Parathyroid adenoma (tissue), 2 donors: Measurements from ENCODE around the gene AOAH.

Experiments used
- H2AFZ ChIP-seq: fragments of 300-600 bp; sonication (generic); one replicate; pipeline ENCODE4 v1.7.0; 2017; ENCODE audit warnings: antibody characterized with exemption, mild to moderate bottlenecking
- H3K27ac ChIP-seq: fragments of 300-600 bp; sonication (generic); one replicate; pipeline ENCODE4 v1.7.0; 2017
- H3K27me3 ChIP-seq: fragments of 300-600 bp; sonication (generic); one replicate; pipeline ENCODE4 v1.7.0; 2017; ENCODE audit warnings: low read length; ENCODE audit not compliant: control insufficient read depth, insufficient read depth
- H3K36me3 ChIP-seq: fragments of 300-600 bp; sonication (generic); one replicate; pipeline ENCODE4 v1.7.0; 2017; ENCODE audit warnings: low read length; ENCODE audit not compliant: control insufficient read depth, insufficient read depth
- H3K4me1 ChIP-seq: fragments of 300-600 bp; sonication (generic); one replicate; pipeline ENCODE4 v1.7.0; 2017; ENCODE audit warnings: control low read depth
- H3K4me2 ChIP-seq: fragments of 300-600 bp; sonication (generic); one replicate; pipeline ENCODE4 v1.7.0; 2017; ENCODE audit warnings: low read length
- H3K4me3 ChIP-seq: fragments of 300-600 bp; sonication (generic); one replicate; pipeline ENCODE4 v1.7.0; 2017; ENCODE audit warnings: low read depth, low read length
- H3K79me2 ChIP-seq: fragments of 300-600 bp; sonication (generic); one replicate; pipeline ENCODE4 v1.7.0; 2017; ENCODE audit warnings: control low read depth
- H3K9ac ChIP-seq: fragments of 300-600 bp; sonication (generic); one replicate; pipeline ENCODE4 v1.7.0; 2017; ENCODE audit warnings: mild to moderate bottlenecking
- H3K9me3 ChIP-seq: fragments of 300-600 bp; sonication (generic); one replicate; pipeline ENCODE4 v1.7.0; 2017; ENCODE audit warnings: low read length; ENCODE audit not compliant: control insufficient read depth
- CTCF ChIP-seq: fragments of 300-600 bp; sonication (generic); IDR thresholded peaks from one replicate; pipeline ENCODE4 v1.7.0; 2017; ENCODE audit warnings: antibody characterized with exemption, mild to moderate bottlenecking
- donor health status: primary hyperparathyroidism.

AOAH gene

GRCh38 chr7:36630112-36630650, 94.1 kb downstream of the AOAH start:
- H3K36me3 ChIP-seq = no peaks in the 10 kb centered on the region
- no peaks in the 10 kb centered on the region for H3K79me2 ChIP-seq

GRCh38 chr7:36629351-36629750, 94.9 kb downstream of the AOAH start:
- Histone ChIP-seq H3K4me1 (no peaks in the 10 kb centered on the region), H3K27ac (no peak overlapping the region), H3K9me3 (no peaks in the 10 kb centered on the region), H3K4me2 (no peak overlapping the region), H3K79me2 (no peaks in the 10 kb centered on the region), H3K9ac (no peak overlapping the region), H3K4me3 (no peak overlapping the region), H3K36me3 (no peaks in the 10 kb centered on the region), H3K27me3 (no peaks in the 10 kb centered on the region), H2AFZ (no peak overlapping the region)
- TF ChIP-seq CTCF = no peak

More at GRCh38 chr7:36630112-36630650, 94.1 kb downstream of the AOAH start:
- no peak for TF ChIP-seq CTCF
- Histone ChIP-seq H3K4me1 (no peaks in the 10 kb centered on the region), H3K27me3 (no peaks in the 10 kb centered on the region), H3K9ac (no peak overlapping the region), H3K27ac (no peak overlapping the region), H2AFZ (no peak overlapping the region), H3K4me3 (no peak overlapping the region), H3K4me2 (no peak overlapping the region), H3K9me3 (no peaks in the 10 kb centered on the region)

DNA sequence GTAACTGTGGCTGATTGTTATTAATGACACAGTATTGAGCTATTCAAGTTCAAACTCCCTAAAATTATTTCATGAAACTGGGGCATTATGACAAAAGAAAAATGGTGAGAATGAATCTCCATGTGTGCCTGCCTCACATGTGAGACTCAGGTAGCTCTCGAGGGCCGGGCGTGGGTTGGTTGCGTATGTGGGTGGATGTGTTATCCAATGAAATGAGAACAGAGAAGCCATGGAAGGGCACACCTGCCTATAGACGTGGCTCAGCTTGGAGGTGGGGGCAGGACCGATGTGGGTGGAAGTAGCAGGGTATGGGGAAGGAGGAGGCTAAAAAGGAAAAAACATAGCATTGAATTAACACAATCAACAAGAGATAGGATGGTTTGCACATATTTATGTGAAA, 96.5 kb downstream of the AOAH start:
- Histone ChIP-seq H3K36me3 (no peaks in the 10 kb centered on the region), H2AFZ (no peak overlapping the region), H3K9ac (no peak overlapping the region), H3K27ac (no peak overlapping the region), H3K4me1 (no peaks in the 10 kb centered on the region), H3K27me3 (no peaks in the 10 kb centered on the region), H3K79me2 (no peaks in the 10 kb centered on the region), H3K9me3 (no peaks in the 10 kb centered on the region), H3K4me2 (no peak overlapping the region), H3K4me3 (no peak overlapping the region)
- TF ChIP-seq CTCF = no peak

DNA sequence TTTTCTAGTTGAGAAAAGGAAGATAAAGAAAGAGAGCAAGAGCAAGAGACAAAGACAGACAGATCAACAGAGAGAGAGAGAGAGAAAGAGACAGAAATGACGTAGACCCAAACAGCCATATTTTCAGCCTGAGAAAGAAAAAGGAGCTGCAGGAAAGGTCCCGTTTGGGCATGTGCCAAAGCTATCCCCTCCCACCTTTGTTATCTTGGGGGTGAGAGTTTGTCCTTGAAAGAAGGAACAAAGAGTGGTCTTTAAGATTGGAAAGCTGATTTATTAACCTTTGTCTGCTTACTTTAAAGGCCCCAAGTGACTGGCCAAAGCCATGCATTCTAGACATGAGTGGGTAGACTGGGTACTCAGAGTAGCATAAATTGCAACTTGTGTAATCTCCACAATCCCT, 98.2 kb downstream of the AOAH start:
- Histone ChIP-seq H3K4me2 (no peak overlapping the region), H3K4me3 (no peak overlapping the region), H3K27ac (no peak overlapping the region), H3K36me3 (no peaks in the 10 kb centered on the region), H3K27me3 (no peaks in the 10 kb centered on the region), H3K4me1 (no peaks in the 10 kb centered on the region), H3K79me2 (no peaks in the 10 kb centered on the region), H3K9ac (no peak overlapping the region), H2AFZ (no peak overlapping the region), H3K9me3 (no peaks in the 10 kb centered on the region)
- no peak for TF ChIP-seq CTCF

- TF ChIP-seq CTCF = no peak
- Histone ChIP-seq H3K4me1 (no peaks in the 10 kb centered on the region), H2AFZ (no peak overlapping the region), H3K9me3 (no peaks in the 10 kb centered on the region), H3K9ac (no peak overlapping the region), H3K4me3 (no peak overlapping the region), H3K4me2 (no peak overlapping the region), H3K79me2 (no peaks in the 10 kb centered on the region), H3K36me3 (no peaks in the 10 kb centered on the region), H3K27ac (no peak overlapping the region), H3K27me3 (no peaks in the 10 kb centered on the region)
Measured at GRCh38 chr7:36625247-36625646, 99.0 kb downstream of the AOAH start.
